Measurements from ENCODE around the gene MIER3.

GRCh38 chr5:56985936-56986625 lies 34.2 kb upstream of the MIER3 start:
- TF ChIP-seq CTCF (IDR thresholded peaks at IDR 0.05; ENCODE audit: insufficient read depth, low read length) (no peak), POLR2AphosphoS5 (IDR thresholded peaks at IDR 0.05; ENCODE audit: low read depth) (no peak), REST (IDR thresholded peaks at IDR 0.05; ENCODE audit: insufficient replicate concordance, low read depth) (no peak), SPI1 (IDR thresholded peaks at IDR 0.05; ENCODE audit: borderline replicate concordance, low read depth) (peak; percentile 4; the same call in 1 of the 2 replicates), GABPA (IDR thresholded peaks at IDR 0.05; ENCODE audit: low read depth) (no peak)

All from HL-60 (cell line).